ENCODE results near the gene ELAVL3. TPM values are rescaled to one million over a fixed set of nuclear protein-coding genes. Genes with fewer than 3 reads are reported as not detected.
"Not testable (repeated sequence)": the region's sequence is repeated elsewhere in the genome, so short reads cannot be mapped to it uniquely, and the experiment has no call there.

The ELAVL3 gene
- total and polyA plus RNA-seq, 3 donors from 2014 or later: 0.74 to 7.5 (median 6.1) TPM

DNA sequence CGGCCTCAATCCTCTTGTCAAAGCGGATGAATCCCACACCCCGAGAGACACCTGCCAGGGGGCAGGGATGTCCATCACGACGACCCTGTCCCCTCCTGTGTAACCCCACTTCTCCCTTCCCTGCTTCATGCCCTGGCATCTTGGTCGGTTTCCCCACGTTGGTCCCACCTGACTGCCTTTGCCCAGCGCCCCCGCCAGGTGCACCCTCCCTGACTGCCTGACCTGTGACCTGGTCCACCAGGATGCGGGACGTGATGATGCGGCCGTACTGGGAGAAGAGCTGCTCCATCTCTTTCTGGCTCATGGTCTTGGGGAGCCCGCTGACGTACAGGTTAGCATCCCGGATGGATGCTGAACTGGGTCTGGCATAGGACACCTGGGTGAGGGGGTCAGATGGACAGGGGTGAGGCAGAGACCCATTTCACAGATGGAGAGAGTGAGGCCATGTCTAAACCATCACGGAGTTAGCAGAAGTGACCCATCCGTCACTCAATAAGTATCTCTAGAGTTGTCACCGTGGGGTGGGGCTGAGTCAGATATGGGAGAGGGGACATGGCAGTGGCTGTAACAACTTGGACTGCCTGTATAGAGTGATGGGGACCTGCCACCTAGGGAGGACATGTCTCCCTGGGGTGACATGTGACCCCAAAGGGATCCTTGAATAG, 22.5 kb downstream of the ELAVL3 start:
- H3K4me1 ChIP-seq: no peaks in the 10 kb centered on the region
- intact Hi-C loops (cut with DNase I; ENCODE audit: low total_unique reads): no loop called here
- WGBS, 2 donors: 89 to 92% methylated on average over 18 to 19 of the region's 19 CpGs
- no peak for DNase-seq
- H3K36me3 ChIP-seq (ENCODE audit: low read depth, missing control alignments): no peaks in the 10 kb centered on the region
- no peaks in the 10 kb centered on the region for H3K9me3 ChIP-seq
- H3K27ac ChIP-seq: no peak overlapping the region
- no peak overlapping the region for H3K4me3 ChIP-seq
- TF ChIP-seq POLR2A (IDR thresholded peaks at IDR 0.05) (no peak), CTCF (IDR thresholded peaks at IDR 0.05) (no peak)
- H3K27me3 ChIP-seq: no peaks in the 10 kb centered on the region

DNA sequence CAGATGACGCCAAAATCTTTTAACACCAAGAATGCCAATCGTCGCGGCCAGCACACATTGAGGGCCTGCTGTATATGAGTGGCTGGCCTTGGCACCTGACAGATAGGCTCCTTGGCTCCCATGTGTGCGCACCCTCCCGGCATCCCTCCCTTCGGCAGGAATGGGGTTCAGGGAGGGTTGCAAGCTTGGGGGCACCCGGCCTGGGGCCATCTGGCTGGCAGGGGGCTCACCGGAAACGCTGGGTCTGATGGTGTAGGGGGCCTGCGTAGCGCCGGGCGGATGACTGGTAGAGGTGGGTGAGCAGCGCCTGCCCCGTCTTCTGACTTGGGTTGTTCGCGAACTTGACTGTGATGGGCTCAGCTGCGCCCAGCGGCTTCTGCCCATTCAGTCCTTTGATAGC, 23.0 kb downstream of the ELAVL3 start:
- H3K27me3 ChIP-seq: no peaks in the 10 kb centered on the region
- no peaks in the 10 kb centered on the region for H3K36me3 ChIP-seq (ENCODE audit: low read depth, missing control alignments)
- intact Hi-C loops (cut with DNase I; ENCODE audit: low total_unique reads): no loop called here
- H3K4me3 ChIP-seq: no peak overlapping the region
- no peaks in the 10 kb centered on the region for H3K4me1 ChIP-seq
- H3K27ac ChIP-seq: no peak overlapping the region
- WGBS, 2 donors: 86 to 94% methylated on average over 6 to 20 of the region's 20 CpGs
- DNase-seq: no peak
- no peaks in the 10 kb centered on the region for H3K9me3 ChIP-seq
- TF ChIP-seq POLR2A (IDR thresholded peaks at IDR 0.05) (no peak), CTCF (IDR thresholded peaks at IDR 0.05) (no peak)

- H3K27ac ChIP-seq: no peak overlapping the region
- WGBS, 2 donors: 30 to 55% methylated on average over 2 to 17 of the region's 18 CpGs
- intact Hi-C loops (cut with DNase I; ENCODE audit: low total_unique reads): no loop called here
- H3K4me1 ChIP-seq: no peaks in the 10 kb centered on the region
- no peaks in the 10 kb centered on the region for H3K9me3 ChIP-seq
- H3K27me3 ChIP-seq: no peaks in the 10 kb centered on the region
- peak; percentile 59 for DNase-seq
- no peak overlapping the region for H3K4me3 ChIP-seq
- TF ChIP-seq POLR2A (IDR thresholded peaks at IDR 0.05) (no peak), CTCF (IDR thresholded peaks at IDR 0.05) (no peak)
- H3K36me3 ChIP-seq (ENCODE audit: low read depth, missing control alignments): no peaks in the 10 kb centered on the region
Measured at GRCh38 chr19:11457115-11457514, 23.7 kb downstream of the ELAVL3 start.

GRCh38 chr19:11456659-11457058, 24.2 kb downstream of the ELAVL3 start:
- WGBS, 2 donors: 81 to 90% methylated on average over 5 to 7 of the region's 7 CpGs
- Histone ChIP-seq H3K9me3 (no peaks in the 10 kb centered on the region), H3K27ac (no peak overlapping the region), H3K4me3 (no peak overlapping the region), H3K36me3 (ENCODE audit: low read depth, missing control alignments) (no peaks in the 10 kb centered on the region), H3K27me3 (no peaks in the 10 kb centered on the region), H3K4me1 (no peaks in the 10 kb centered on the region)
- intact Hi-C loops (cut with DNase I; ENCODE audit: low total_unique reads): no loop called here
- DNase-seq: no peak
- no peak for TF ChIP-seq POLR2A (IDR thresholded peaks at IDR 0.05)
- no peak for TF ChIP-seq CTCF (IDR thresholded peaks at IDR 0.05)

DNA sequence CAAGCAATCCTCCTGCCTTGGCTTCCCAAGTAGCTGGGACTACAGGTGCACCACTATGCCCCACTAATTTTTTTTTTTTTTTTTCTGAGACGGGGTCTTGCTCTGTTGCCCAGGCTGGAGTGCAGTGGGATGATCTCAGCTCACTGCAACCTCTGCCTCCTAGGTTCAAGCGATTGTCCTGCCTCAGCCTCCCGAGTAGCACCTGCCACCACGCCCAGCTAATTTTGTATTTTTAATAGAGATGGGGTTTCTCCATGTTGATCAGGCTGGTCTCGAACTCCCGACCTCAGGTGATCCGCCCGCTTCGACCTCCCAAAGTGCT, 25.7 kb downstream of the ELAVL3 start:
- H3K27ac ChIP-seq; H3K4me3 ChIP-seq; H3K4me1 ChIP-seq; H3K9me3 ChIP-seq; DNase-seq; H3K27me3 ChIP-seq; H3K36me3 ChIP-seq (ENCODE audit: low read depth, missing control alignments); intact Hi-C loops (cut with DNase I; ENCODE audit: low total_unique reads): not testable (repeated sequence)
- WGBS, 2 donors: 83 to 93% methylated on average over 9 of the region's 9 CpGs
